Naive thymus-derived CD4-positive, alpha-beta T cell (primary cell): Measurements from ENCODE around the gene BIRC3. TPM values are rescaled to one million over a fixed set of nuclear protein-coding genes. Genes with fewer than 3 reads are reported as not detected.

ENCODE experiments used
- ATAC-seq: fragments of 150-1000 bp; cut with Tn5 transposase; 2 replicates; pipeline ENCODE4 v1.10.0; 2021; ENCODE audit warnings: mild to moderate bottlenecking, moderate library complexity
- CTCF ChIA-PET: fragments of 350-600 bp; sonication (Branson Sonifier 250); formaldehyde crosslinking; loops from one replicate; lab custom pipeline; 2021; ENCODE audit warnings: antibody characterized with exemption; lab: Charles Lee
- POLR2A ChIA-PET: fragments of 350-600 bp; sonication (Branson Sonifier 250); formaldehyde crosslinking; loops from one replicate; lab custom pipeline; 2021; ENCODE audit warnings: antibody characterized with exemption, inconsistent platforms; lab: Charles Lee
- DNase-seq, 9 donors: peaks; one replicate each; pipeline versions ENCODE4 v3.0.0 to v3.0.0-alpha.2; 2020 to 2022; ENCODE audit warnings: mixed read lengths in 1 of 9
- H3K27ac ChIP-seq: one replicate; pipeline ENCODE4 v1.7.0; 2013; ENCODE audit warnings: mild to moderate bottlenecking, low read depth, low read length, moderate library complexity
- H3K27me3 ChIP-seq, 2 donors: one replicate each; pipeline ENCODE4 v1.7.0; 2013; ENCODE audit warnings: low read length in 2 of 2, mild to moderate bottlenecking in 2 of 2, moderate library complexity in 2 of 2; ENCODE audit not compliant: control insufficient read depth in 2 of 2, insufficient read depth in 2 of 2
- H3K36me3 ChIP-seq, 3 experiments: 1 replicate in 2 of 3; 2 replicates in 1 of 3; pipeline ENCODE4 v1.7.0; 2013; ENCODE audit warnings: low read length in 3 of 3, mild to moderate bottlenecking in 3 of 3, moderate library complexity in 1 of 3; ENCODE audit not compliant: insufficient read depth in 3 of 3, control insufficient read depth in 2 of 3
- H3K4me1 ChIP-seq, 2 donors: one replicate each; pipeline ENCODE4 v1.7.0; 2013; ENCODE audit warnings: low read length in 2 of 2, mild to moderate bottlenecking in 2 of 2, moderate library complexity in 1 of 2; ENCODE audit not compliant: control insufficient read depth in 2 of 2, insufficient read depth in 2 of 2
- H3K4me3 ChIP-seq: 2 replicates; pipeline ENCODE4 v1.7.0; 2013; ENCODE audit warnings: mild to moderate bottlenecking, low read length
- H3K9me3 ChIP-seq, 3 experiments: 1 replicate in 2 of 3; 2 replicates in 1 of 3; pipeline ENCODE4 v1.7.0; 2013; ENCODE audit warnings: low read length in 3 of 3; ENCODE audit not compliant: control insufficient read depth in 2 of 3
- H3K27ac Mint-ChIP-seq, 9 donors: one replicate each; pipeline ENCODE4 v1.8.0; 2020 to 2022; ENCODE audit warnings: mixed read lengths in 9 of 9, mild to moderate bottlenecking in 8 of 9, moderate library complexity in 5 of 9, inconsistent platforms in 2 of 9
- H3K27me3 Mint-ChIP-seq, 5 donors: one replicate each; pipeline ENCODE4 v1.8.0; 2021 to 2022; ENCODE audit warnings: mixed read lengths in 5 of 5, mild to moderate bottlenecking in 1 of 5
- H3K36me3 Mint-ChIP-seq, 5 donors: one replicate each; pipeline ENCODE4 v1.8.0; 2020 to 2022; ENCODE audit warnings: mixed read lengths in 5 of 5, mild to moderate bottlenecking in 3 of 5, inconsistent platforms in 1 of 5
- H3K4me1 Mint-ChIP-seq, 7 donors: one replicate each; pipeline ENCODE4 v1.8.0; 2020 to 2022; ENCODE audit warnings: mixed read lengths in 7 of 7, mild to moderate bottlenecking in 3 of 7, inconsistent platforms in 1 of 7
- H3K4me3 Mint-ChIP-seq, 10 donors: one replicate each; pipeline ENCODE4 v1.8.0; 2020 to 2022; ENCODE audit warnings: mild to moderate bottlenecking in 10 of 10, mixed read lengths in 10 of 10, moderate library complexity in 6 of 10, inconsistent platforms in 2 of 10
- H3K9me3 Mint-ChIP-seq, 11 donors: one replicate each; pipeline ENCODE4 v1.8.0; 2020 to 2022; ENCODE audit warnings: mixed read lengths in 11 of 11, mild to moderate bottlenecking in 4 of 11, inconsistent platforms in 1 of 11, moderate library complexity in 1 of 11
- intact Hi-C, 2 donors: fragments of 100-400 bp; cut with micrococcal nuclease; formaldehyde crosslinking; loops; one replicate each; pipeline ENCODE4 v1.15.1; 2023
- polyA plus RNA-seq, 2 donors: library from polyadenylated mRNA; unstranded; fragments of 300-500 nt; fragmentation: Illumina TruSeq; gene quantifications; one replicate each; pipeline ENCODE4 v1.2.3, GENCODE V29; 2021
- total RNA-seq, 6 experiments: library from RNA in 5 of 6; stranded (reverse) in 5 of 6; gene quantifications; 1 replicate in 5 of 6; 2 replicates in 1 of 6; pipeline ENCODE4 v1.2.3 and lab custom pipeline; 2021 to 2026

The BIRC3 gene
- total and polyA plus RNA-seq, 7 experiments from 2014 or later = 18.8 to 160 (median 68.1) TPM

GRCh38 chr11:102283116-102283485 lies 34.2 kb upstream of the BIRC3 start:
- Histone ChIP-seq H3K4me1 (peaks cover 2% of the 10 kb centered on the region in 2 donors), H3K27me3 (no peaks in the 10 kb centered on the region), H3K36me3 (no peaks in the 10 kb centered on the region), H3K27ac (no peak overlapping the region), H3K4me3 (no peak overlapping the region), H3K9me3 (no peaks in the 10 kb centered on the region)
- Mint-ChIP-seq H3K27me3 (peaks cover 0 to 8% (median 0%) of the 10 kb centered on the region in 5 donors), H3K4me3 (no peak overlapping the region), H3K4me1 (peaks cover 0 to 14% (median 11%) of the 10 kb centered on the region in 7 donors), H3K27ac (no peak overlapping the region), H3K9me3 (no peaks in the 10 kb centered on the region), H3K36me3 (no peaks in the 10 kb centered on the region)
- intact Hi-C loops = no loop called here
- DNase-seq (no peak), ATAC-seq (peak; percentile 58)
- ChIA-PET CTCF (interaction anchor here (0.9 kb wide), 1 partner anchor 14 kb away, joined by 4 read pairs; no protein-coding TSS in a partner anchor), POLR2A (interaction anchor here (0.8 to 1.4 kb wide), 2 partner anchors 11 to 196 kb away, joined by 3 to 5 read pairs; no protein-coding TSS in a partner anchor)

- no peak for ATAC-seq
- CTCF ChIA-PET = interaction anchor here (1.0 kb wide), 1 partner anchor 329 kb away, joined by 3 read pairs; no protein-coding TSS in a partner anchor
- H3K27me3 Mint-ChIP-seq = peaks cover 0 to 8% (median 0%) of the 10 kb centered on the region in 5 donors
- H3K27ac Mint-ChIP-seq = no peak overlapping the region
- Histone ChIP-seq H3K4me3 (no peak overlapping the region), H3K36me3 (no peaks in the 10 kb centered on the region), H3K4me1 (peaks cover 3 to 5% of the 10 kb centered on the region in 2 donors), H3K27me3 (no peaks in the 10 kb centered on the region), H3K27ac (no peak overlapping the region), H3K9me3 (no peaks in the 10 kb centered on the region)
- POLR2A ChIA-PET = no interaction called here
- no peaks in the 10 kb centered on the region for H3K9me3 Mint-ChIP-seq
- peaks cover 7 to 23% (median 20%) of the 10 kb centered on the region in 7 donors for H3K4me1 Mint-ChIP-seq
- H3K4me3 Mint-ChIP-seq = no peak overlapping the region
- no peak for DNase-seq
- intact Hi-C loops = no loop called here
- H3K36me3 Mint-ChIP-seq = no peaks in the 10 kb centered on the region
These were observed 33.3 kb upstream of the BIRC3 start for GRCh38 chr11:102284008-102284407.

- no peak overlapping the region for H3K4me3 Mint-ChIP-seq
- no peak for ATAC-seq
- no peaks in the 10 kb centered on the region for H3K9me3 Mint-ChIP-seq
- ChIA-PET POLR2A (interaction anchor here (1.1 kb wide), 1 partner anchor 17 kb away, joined by 3 read pairs; no protein-coding TSS in a partner anchor), CTCF (interaction anchor here (0.7 to 1.6 kb wide), 3 partner anchors 32 to 88 kb away, joined by 4 to 7 read pairs (median 5); no protein-coding TSS in a partner anchor)
- no peaks in the 10 kb centered on the region for H3K27me3 Mint-ChIP-seq
- no peak overlapping the region for H3K4me3 ChIP-seq
- peaks cover 3 to 5% of the 10 kb centered on the region in 2 donors for H3K4me1 ChIP-seq
- peak overlapping the region in 1 of 9 donors; percentile 14 for H3K27ac Mint-ChIP-seq
- H3K27me3 ChIP-seq = no peaks in the 10 kb centered on the region
- H3K36me3 Mint-ChIP-seq = no peaks in the 10 kb centered on the region
- H3K9me3 ChIP-seq = no peaks in the 10 kb centered on the region
- no peak overlapping the region for H3K27ac ChIP-seq
- H3K36me3 ChIP-seq = no peaks in the 10 kb centered on the region
- H3K4me1 Mint-ChIP-seq = peaks cover 9 to 29% (median 22%) of the 10 kb centered on the region in 7 donors
- DNase-seq = no peak
- intact Hi-C loops = no loop called here
These were observed 31.0 kb upstream of the BIRC3 start for GRCh38 chr11:102286292-102286691.

- H3K27ac ChIP-seq = no peak overlapping the region
- no peaks in the 10 kb centered on the region for H3K27me3 ChIP-seq
- intact Hi-C loops = loop anchor here (1.0 kb wide), 10 partner anchors 30 to 378 kb away; partner anchors contain the start of gene BIRC2 (in 1 of the 2)
- peaks cover 9 to 33% (median 27%) of the 10 kb centered on the region in 7 donors for H3K4me1 Mint-ChIP-seq
- ChIA-PET CTCF (interaction anchor here (0.6 to 14.9 kb wide), 23 partner anchors 8 to 385 kb away, joined by 3 to 354 read pairs (median 6); partner anchors contain the start of gene BIRC3), POLR2A (interaction anchor here (1.1 to 9.5 kb wide), 5 partner anchors 12 to 73 kb away, joined by 3 to 158 read pairs (median 4); partner anchors contain the start of gene BIRC3)
- no peaks in the 10 kb centered on the region for H3K36me3 ChIP-seq
- peak overlapping the region in 6 of 9 donors; percentile 15 to 56 (median 38) for H3K27ac Mint-ChIP-seq
- no peaks in the 10 kb centered on the region for H3K9me3 ChIP-seq
- H3K36me3 Mint-ChIP-seq = no peaks in the 10 kb centered on the region
- peak overlapping the region in 9 of 10 donors; percentile 12 to 73 (median 60) for H3K4me3 Mint-ChIP-seq
- H3K27me3 Mint-ChIP-seq = no peaks in the 10 kb centered on the region
- peak; percentile 86 for ATAC-seq
- DNase-seq = peak in 7 of 9 donors; percentile 51 to 73 (median 66)
- H3K4me3 ChIP-seq = no peak overlapping the region
- H3K4me1 ChIP-seq = peaks cover 3 to 5% of the 10 kb centered on the region in 2 donors
- no peaks in the 10 kb centered on the region for H3K9me3 Mint-ChIP-seq
These were observed 29.1 kb upstream of the BIRC3 start for GRCh38 chr11:102287964-102288724.

GRCh38 chr11:102288725-102289083 lies 28.6 kb upstream of the BIRC3 start:
- H3K4me3 Mint-ChIP-seq = peak overlapping the region in 9 of 10 donors; percentile 12 to 73 (median 60)
- peak overlapping the region in 2 of 9 donors; percentile 7 to 54 for H3K27ac Mint-ChIP-seq
- ATAC-seq = no peak

GRCh38 chr11:102289592-102289991 lies 27.7 kb upstream of the BIRC3 start:
- H3K27ac Mint-ChIP-seq = peak overlapping the region in 3 of 9 donors; percentile 7 to 51 (median 31)
- H3K36me3 ChIP-seq = no peaks in the 10 kb centered on the region
- POLR2A ChIA-PET = interaction anchor here (0.6 to 9.5 kb wide), 10 partner anchors 11 to 263 kb away, joined by 3 to 158 read pairs (median 4); partner anchors contain the start of genes BIRC2 and BIRC3
- no peaks in the 10 kb centered on the region for H3K27me3 ChIP-seq
- no peaks in the 10 kb centered on the region for H3K9me3 Mint-ChIP-seq
- ATAC-seq (no peak), DNase-seq (no peak)
- peak overlapping the region in 2 of 10 donors; percentile 13 to 27 for H3K4me3 Mint-ChIP-seq
- CTCF ChIA-PET = interaction anchor here (0.6 to 14.9 kb wide), 17 partner anchors 11 to 377 kb away, joined by 3 to 354 read pairs (median 7); partner anchors contain the start of gene BIRC3
- H3K4me1 Mint-ChIP-seq = peaks cover 12 to 42% (median 35%) of the 10 kb centered on the region in 7 donors
- no peaks in the 10 kb centered on the region for H3K27me3 Mint-ChIP-seq
- H3K36me3 Mint-ChIP-seq = no peaks in the 10 kb centered on the region
- no peaks in the 10 kb centered on the region for H3K9me3 ChIP-seq
- H3K4me3 ChIP-seq = no peak overlapping the region
- no peak overlapping the region for H3K27ac ChIP-seq
- intact Hi-C loops = no loop called here
- peaks cover 9% of the 10 kb centered on the region in 2 donors for H3K4me1 ChIP-seq

More at GRCh38 chr11:102288725-102289083, 28.6 kb upstream of the BIRC3 start:
- no peak for DNase-seq
- Mint-ChIP-seq H3K4me1 (peaks cover 9 to 33% (median 27%) of the 10 kb centered on the region in 7 donors), H3K36me3 (no peaks in the 10 kb centered on the region), H3K27me3 (no peaks in the 10 kb centered on the region), H3K9me3 (no peaks in the 10 kb centered on the region)
- no peak overlapping the region for H3K4me3 ChIP-seq
- CTCF ChIA-PET = interaction anchor here (0.8 to 14.9 kb wide), 18 partner anchors 9 to 384 kb away, joined by 3 to 354 read pairs (median 7); partner anchors contain the start of gene BIRC3
- no peaks in the 10 kb centered on the region for H3K36me3 ChIP-seq
- H3K4me1 ChIP-seq = peaks cover 3 to 5% of the 10 kb centered on the region in 2 donors
- intact Hi-C loops = loop anchor here (1.0 kb wide), 10 partner anchors 30 to 378 kb away; partner anchors contain the start of gene BIRC2 (in 1 of the 2)
- no peaks in the 10 kb centered on the region for H3K9me3 ChIP-seq
- POLR2A ChIA-PET = interaction anchor here (1.1 to 9.5 kb wide), 5 partner anchors 12 to 72 kb away, joined by 3 to 158 read pairs (median 4); partner anchors contain the start of gene BIRC3
- no peak overlapping the region for H3K27ac ChIP-seq
- no peaks in the 10 kb centered on the region for H3K27me3 ChIP-seq
